ENCODE data around the gene HMG20B. TPM values are rescaled to one million over a fixed set of nuclear protein-coding genes. Genes with fewer than 3 reads are reported as not detected.

HMG20B gene
- total and polyA plus RNA-seq, 2 of the 8 experiments (the other 6 are each of a cell fraction or from before 2014, with no cell fraction given): 42.9 to 74.2 TPM

DNA sequence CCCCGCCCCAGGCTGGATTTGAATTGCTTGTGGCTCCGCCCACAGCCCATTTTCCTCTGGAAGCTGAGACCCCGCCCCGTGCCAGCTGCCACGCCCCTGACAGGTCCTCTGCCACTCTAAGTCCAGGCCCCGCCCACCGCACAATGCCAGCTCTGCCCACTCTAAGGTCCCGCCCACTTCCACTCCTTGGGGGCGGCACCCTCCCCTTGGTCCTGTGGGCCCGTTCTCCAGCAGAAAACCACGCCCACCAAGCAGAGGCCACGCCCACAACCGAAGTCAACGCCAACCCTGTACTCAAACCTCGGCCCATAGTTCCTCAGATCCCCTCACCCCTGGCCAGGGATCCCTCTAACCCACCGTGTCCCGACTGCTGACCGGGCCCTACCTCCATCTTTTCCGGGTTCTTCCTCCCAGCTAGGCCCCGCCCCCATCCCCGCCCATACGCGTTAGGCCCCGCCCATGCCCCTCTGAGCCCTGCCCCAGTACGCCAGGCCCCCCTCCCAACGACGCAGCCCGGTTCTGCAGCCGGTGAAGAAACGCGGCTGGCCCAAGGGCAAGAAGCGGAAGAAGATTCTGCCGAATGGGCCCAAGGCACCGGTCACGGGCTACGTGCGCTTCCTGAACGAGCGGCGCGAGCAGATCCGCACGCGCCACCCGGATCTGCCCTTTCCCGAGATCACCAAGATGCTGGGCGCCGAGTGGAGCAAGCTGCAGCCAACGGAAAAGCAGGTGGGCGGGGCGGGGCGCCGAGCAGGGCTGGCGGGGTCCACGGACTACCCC lies 1.3 kb downstream of the HMG20B start:
- peak overlapping the region; percentile 93 for H2BK5ac ChIP-seq (ENCODE audit: low read depth, low read length)
- peaks cover 3 to 8% of the 10 kb centered on the region in 2 experiments for H4K20me1 ChIP-seq (replicated peaks in 1 of 2; ENCODE audit: control insufficient read depth in 1 of 2, insufficient read depth in 2 of 2, low read length in 2 of 2)
- H3K27me3 ChIP-seq (replicated peaks in 1 of 4; ENCODE audit: control insufficient read depth in 3 of 4, extremely low read depth in 1 of 4, insufficient read depth in 3 of 4, low read length in 3 of 4): peaks cover 0 to 3% (median 0%) of the 10 kb centered on the region in 4 experiments; a peak in 1 of 7 replicates
- H2AK5ac ChIP-seq (ENCODE audit: low read depth, low read length): no peak overlapping the region
- FAIRE-seq (peak; percentile 69), DNase-seq (ENCODE audit: low read depth in 1 of 2, low spot score in 2 of 2) (peak; percentile 97 to 100)
- no peak overlapping the region for H2BK20ac ChIP-seq (ENCODE audit: low read length)
- peak overlapping the region; percentile 70 to 77 for H3K4me2 ChIP-seq (ENCODE audit: insufficient read depth in 1 of 2, low read depth in 2 of 2, low read length in 2 of 2)
- no peak for TF ChIP-seq ASH2L (IDR thresholded peaks at IDR 0.05; ENCODE audit: low read length)
- peak; percentile 19; the same call in 1 of the 2 replicates for TF ChIP-seq CREB1 (IDR thresholded peaks at IDR 0.05)
- TF ChIP-seq, protein P1, sequence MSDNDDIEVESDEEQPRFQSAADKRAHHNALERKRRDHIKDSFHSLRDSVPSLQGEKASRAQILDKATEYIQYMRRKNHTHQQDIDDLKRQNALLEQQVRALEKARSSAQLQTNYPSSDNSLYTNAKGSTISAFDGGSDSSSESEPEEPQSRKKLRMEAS (IDR thresholded peaks at IDR 0.05): no peak
- TF ChIP-seq SP4 (IDR thresholded peaks at IDR 0.05; ENCODE audit: low read length): peak; percentile 96
- TF ChIP-seq SP2 (IDR thresholded peaks at IDR 0.05; ENCODE audit: low read length): no peak
- TF ChIP-seq NANOG (IDR thresholded peaks at IDR 0.05; ENCODE audit: insufficient read depth, low read depth, low read length, poor library complexity, severe bottlenecking): no peak
- no peak for TF ChIP-seq CBX8 (IDR thresholded peaks at IDR 0.05; ENCODE audit: borderline replicate concordance, low read depth, low read length)
- TF ChIP-seq SUZ12 (IDR thresholded peaks at IDR 0.05; ENCODE audit: low read length): no peak
- TF ChIP-seq YY1 (IDR thresholded peaks at IDR 0.05; ENCODE audit: low read depth, low read length): peak; percentile 64; the same call in 1 of the 2 replicates
- TF ChIP-seq SP1 (IDR thresholded peaks at IDR 0.05; ENCODE audit: low read depth, low read length): peak; percentile 87
- TF ChIP-seq MAFK (IDR thresholded peaks at IDR 0.05; ENCODE audit: low read depth, low read length): no peak
- no peak for TF ChIP-seq TAF1 (IDR thresholded peaks at IDR 0.05; ENCODE audit: low read depth, low read length)
- no peak for TF ChIP-seq FOSL1 (IDR thresholded peaks at IDR 0.05; ENCODE audit: insufficient read depth, low read depth, low read length)
- H3K18ac ChIP-seq (ENCODE audit: extremely low read depth, low read length): peak overlapping the region; percentile 97; the same call in 1 of the 2 replicates
- H3K27ac ChIP-seq (ENCODE audit: low read depth, low read length): no peak overlapping the region
- no peak overlapping the region for H2AFZ ChIP-seq (ENCODE audit: low read length)
- peaks cover 21% of the 10 kb centered on the region; the same call in 1 of the 2 replicates for H3K23me2 ChIP-seq (ENCODE audit: low read depth, low read length)
- no peaks in the 10 kb centered on the region for H3K79me2 ChIP-seq (ENCODE audit: control insufficient read depth in 1 of 2, insufficient read depth in 2 of 2, low read length in 2 of 2)
- no peaks in the 10 kb centered on the region for H3K9me3 ChIP-seq (ENCODE audit: insufficient read depth in 2 of 2, low read depth in 1 of 2, low read length in 1 of 2)
- peak overlapping the region; percentile 93 for H4K5ac ChIP-seq (ENCODE audit: insufficient read length, low read depth, low read length)
- no peaks in the 10 kb centered on the region for H3K79me1 ChIP-seq (ENCODE audit: low read depth, low read length)
- no peak overlapping the region for H2BK15ac ChIP-seq (ENCODE audit: low read length)
- peak overlapping the region; percentile 90; the same call in 1 of the 2 replicates for H4K8ac ChIP-seq (ENCODE audit: extremely low read depth, insufficient read depth, low read length)
- H2BK12ac ChIP-seq (ENCODE audit: low read depth, low read length): no peak overlapping the region
- no peak overlapping the region for H3K4ac ChIP-seq (replicated peaks; ENCODE audit: insufficient read length, low read depth, low read length)
- WGBS, 2 experiments (ENCODE audit: extremely low coverage in 1 of 2, insufficient coverage in 1 of 2, insufficient read length in 1 of 2, insufficient replicate concordance in 2 of 2, low coverage in 1 of 2, low lambda C conversion rate in 2 of 2, missing lambda C conversion rate in 1 of 2): 28% methylated on average over 40 of the region's 55 CpGs; no CpG with 5 or more reads in 1 of the 2 experiments
- H3K36me3 ChIP-seq (ENCODE audit: control insufficient read depth in 2 of 4, insufficient read depth in 4 of 4, low read length in 3 of 4): no peaks in the 10 kb centered on the region
- POLR2A ChIA-PET (ENCODE audit: partially characterized antibody): interaction anchor here (0.6 to 2.2 kb wide), 6 partner anchors 15 to 411 kb away, joined by 3 to 5 read pairs (median 3); partner anchors contain the start of genes EEF2 and MFSD12
- H4K91ac ChIP-seq (replicated peaks; ENCODE audit: insufficient read length, low read length): no peak overlapping the region
- H3K9ac ChIP-seq (replicated peaks in 1 of 4; ENCODE audit: extremely low read depth in 1 of 4, low read depth in 3 of 4, low read length in 3 of 4): no peak overlapping the region; a peak in 1 of 7 replicates
- no peak overlapping the region for H3K56ac ChIP-seq (replicated peaks; ENCODE audit: insufficient read length, low read depth, low read length)
- peaks cover 3 to 17% (median 12%) of the 10 kb centered on the region in 4 experiments; a peak in 6 of 7 replicates for H3K4me1 ChIP-seq (replicated peaks in 1 of 4; ENCODE audit: control insufficient read depth in 3 of 4, insufficient read depth in 4 of 4, low read length in 3 of 4)
- H3K23ac ChIP-seq (ENCODE audit: insufficient read length): no peak overlapping the region
- H2BK120ac ChIP-seq (replicated peaks; ENCODE audit: low read depth, low read length): no peak overlapping the region
- CTCF ChIA-PET (ENCODE audit: partially characterized antibody): interaction anchor here (0.7 to 6.6 kb wide), 8 partner anchors 9 to 118 kb away, joined by 3 to 51 read pairs (median 4); partner anchors contain the start of gene GIPC3
- peak overlapping the region; percentile 66 to 97 (median 82) for H3K4me3 ChIP-seq (ENCODE audit: extremely low read depth in 1 of 4, insufficient read depth in 2 of 4, low read depth in 3 of 4, low read length in 4 of 4)
- no peak overlapping the region for H3K14ac ChIP-seq (ENCODE audit: insufficient read length)
